CD4-positive, alpha-beta T cell treated with Interleukin-4 for 1 hour (primary cell): ENCODE measurements around the gene PPP1R13B.
A peak's percentile ranks its signal among the peaks of the same experiment; 100 is the strongest.
"Not testable (repeated sequence)": the region's sequence is repeated elsewhere in the genome, so short reads cannot be mapped to it uniquely, and the experiment has no call there.

Source experiments
- DNase-seq, 2 donors: peaks; one replicate each; pipeline ENCODE4 v3.0.0-alpha.2; 2020 to 2022

Gene PPP1R13B

GRCh38 chr14:103847451-103848174, at the start of gene PPP1R13B:
Gene PPP1R13B (minus strand): TSS chr14:103847575. CDS start chr14:103847307, 268 bp downstream.
- DNase-seq: peak; percentile 91 to 93

- DNase-seq: no peak
Measured at GRCh38 chr14:103896578-103896977, 49.2 kb upstream of the PPP1R13B start.

- no peak for DNase-seq
Measured at GRCh38 chr14:103894723-103895059, 47.3 kb upstream of the PPP1R13B start.

GRCh38 chr14:103894034-103894722, 46.8 kb upstream of the PPP1R13B start:
- no peak for DNase-seq

GRCh38 chr14:103892247-103892646, 44.9 kb upstream of the PPP1R13B start:
- no peak for DNase-seq

- DNase-seq: no peak
Measured at GRCh38 chr14:103891667-103892215, 44.4 kb upstream of the PPP1R13B start.

- DNase-seq: no peak
Measured at GRCh38 chr14:103890821-103891666, 43.7 kb upstream of the PPP1R13B start.

- no peak for DNase-seq
Measured at GRCh38 chr14:103890052-103890371, 42.6 kb upstream of the PPP1R13B start.

GRCh38 chr14:103889313-103890051, 42.1 kb upstream of the PPP1R13B start:
- no peak for DNase-seq

- not testable (repeated sequence) for DNase-seq
Measured at GRCh38 chr14:103889002-103889312, 41.6 kb upstream of the PPP1R13B start.

- no peak for DNase-seq
Measured at GRCh38 chr14:103887557-103888115, 40.3 kb upstream of the PPP1R13B start.

- no peak for DNase-seq
Measured at GRCh38 chr14:103887170-103887501, 39.8 kb upstream of the PPP1R13B start.

- no peak for DNase-seq
Measured at GRCh38 chr14:103886304-103887169, 39.2 kb upstream of the PPP1R13B start.

- no peak for DNase-seq
Measured at GRCh38 chr14:103885509-103885932, 38.1 kb upstream of the PPP1R13B start.

- DNase-seq: no peak
Measured at GRCh38 chr14:103884854-103885253, 37.5 kb upstream of the PPP1R13B start.

- no peak for DNase-seq
Measured at GRCh38 chr14:103883263-103883523, 35.8 kb upstream of the PPP1R13B start.

- no peak for DNase-seq
Measured at GRCh38 chr14:103882503-103883262, 35.3 kb upstream of the PPP1R13B start.

GRCh38 chr14:103881268-103882201, 34.2 kb upstream of the PPP1R13B start:
- no peak for DNase-seq

GRCh38 chr14:103880348-103881267, 33.2 kb upstream of the PPP1R13B start:
- DNase-seq: peak; percentile 13 to 20
